RWPE1 (cell line): ENCODE measurements around the gene XBP1.
A peak's percentile ranks its signal among the peaks of the same experiment; 100 is the strongest.

Experiments used
- CTCF ChIA-PET: fragments of 350-600 bp; sonication (Branson Sonifier 250); formaldehyde crosslinking; extraction: SDS; loops from one replicate; lab custom pipeline; 2021; lab: Yijun Ruan, JAX
- POLR2A ChIA-PET: fragments of 400-600 bp; formaldehyde crosslinking; extraction: SDS; loops from one replicate; lab custom pipeline; 2020; ENCODE audit warnings: antibody characterized with exemption; ENCODE audit not compliant: low non-redundant PET; lab: Yijun Ruan, JAX
- DNase-seq: peaks from one replicate; pipeline ENCODE4 v3.0.0; 2012; ENCODE audit warnings: low spot score
- H3K27ac ChIP-seq: fragments of 450-650 bp; 2 replicates; pipeline ENCODE4 v1.5.1; 2017
- CTCF ChIP-seq: fragments of 450-650 bp; conservative IDR thresholded peaks from 2 replicates; pipeline ENCODE4 v1.5.1; 2017; ENCODE audit warnings: low read depth, mild to moderate bottlenecking

XBP1 gene

DNA sequence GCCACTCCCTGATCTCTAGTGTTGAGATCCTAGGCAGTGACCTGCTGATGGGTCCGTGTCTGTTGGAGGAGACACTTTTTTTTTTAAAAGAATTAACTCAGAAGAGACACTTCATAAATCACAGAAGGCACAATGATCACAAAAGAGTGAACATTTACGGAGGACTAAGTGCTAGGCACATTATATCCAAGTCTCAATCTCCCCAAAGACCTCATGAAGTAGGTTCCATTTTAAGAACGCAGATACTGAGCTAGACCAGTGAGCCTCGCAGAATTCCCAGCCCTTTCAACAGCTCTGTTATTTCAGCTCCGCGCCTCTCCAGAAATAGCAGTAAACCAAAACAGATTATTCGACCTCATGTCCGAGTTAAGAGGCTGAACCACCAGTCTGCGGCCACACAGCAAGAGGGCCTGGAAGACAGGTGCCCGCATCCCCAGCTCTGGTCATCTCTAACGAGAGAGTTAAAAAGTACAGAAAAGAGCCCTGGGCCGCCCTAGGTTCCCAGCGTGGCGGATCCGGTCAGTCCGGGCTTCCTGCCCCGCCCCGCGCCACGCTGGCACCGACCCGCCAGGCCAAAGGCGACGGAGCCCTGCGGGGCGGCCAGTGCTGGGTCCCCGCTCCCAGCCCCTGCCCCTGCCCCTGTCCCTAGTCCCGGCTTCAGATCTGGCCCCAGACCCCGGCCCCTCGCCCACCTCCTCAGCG, 612 bp downstream of the XBP1 start:
- peak; percentile 41 for DNase-seq
- H3K27ac ChIP-seq: peak overlapping the region; percentile 97
- ChIA-PET POLR2A (interaction anchor here (0.6 kb wide), 1 partner anchor 9 kb away, joined by 3 read pairs; no protein-coding TSS in a partner anchor), CTCF (no interaction called here)
- no peak for TF ChIP-seq CTCF

DNA sequence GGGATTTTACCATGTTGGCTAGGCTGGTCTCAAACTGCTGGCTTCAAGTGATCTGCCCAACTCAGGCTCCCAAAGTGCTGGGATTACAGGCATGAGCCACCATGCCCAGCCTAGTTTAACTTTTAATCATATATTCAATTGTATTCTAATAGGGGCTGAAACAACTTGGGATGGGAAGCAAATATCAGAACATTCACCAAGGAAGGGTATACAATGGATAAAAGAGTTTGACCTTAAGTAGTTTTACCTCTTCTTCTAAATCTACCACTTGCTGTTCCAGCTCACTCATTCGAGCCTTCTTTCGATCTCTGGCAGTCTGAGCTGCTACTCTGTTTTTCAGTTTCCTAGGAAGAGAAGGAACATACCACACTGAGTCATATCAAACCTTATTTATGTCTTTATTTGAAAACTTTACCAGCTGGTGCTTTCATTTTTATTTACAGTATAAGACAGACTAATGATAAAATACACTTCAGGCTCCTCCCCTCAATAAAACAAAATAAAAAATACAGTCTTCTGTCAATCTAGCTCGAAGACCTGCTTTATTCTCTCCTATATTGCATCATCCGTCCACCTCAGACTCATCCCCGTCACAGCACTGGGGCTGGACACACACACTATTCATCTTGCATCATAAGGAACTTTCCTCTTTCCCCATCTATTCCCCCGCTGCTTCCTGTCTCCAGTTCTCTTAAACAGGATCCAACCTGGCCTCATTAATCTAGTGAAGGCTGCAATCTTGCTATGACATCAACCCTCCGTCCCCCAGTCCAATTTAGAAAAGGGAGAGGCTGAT, 1.4 kb downstream of the XBP1 start:
- DNase-seq: peak; percentile 81
- ChIA-PET POLR2A (no interaction called here), CTCF (interaction anchor here (0.6 kb wide), 1 partner anchor 12 kb away, joined by 4 read pairs; no protein-coding TSS in a partner anchor)
- no peak for TF ChIP-seq CTCF
- peak overlapping the region; percentile 97 for H3K27ac ChIP-seq

GRCh38 chr22:28795932-28796856, 4.2 kb downstream of the XBP1 start:
- H3K27ac ChIP-seq: no peak overlapping the region
- CTCF ChIA-PET: no interaction called here
- no peak for TF ChIP-seq CTCF
- no peak for DNase-seq
- POLR2A ChIA-PET: no interaction called here

DNA sequence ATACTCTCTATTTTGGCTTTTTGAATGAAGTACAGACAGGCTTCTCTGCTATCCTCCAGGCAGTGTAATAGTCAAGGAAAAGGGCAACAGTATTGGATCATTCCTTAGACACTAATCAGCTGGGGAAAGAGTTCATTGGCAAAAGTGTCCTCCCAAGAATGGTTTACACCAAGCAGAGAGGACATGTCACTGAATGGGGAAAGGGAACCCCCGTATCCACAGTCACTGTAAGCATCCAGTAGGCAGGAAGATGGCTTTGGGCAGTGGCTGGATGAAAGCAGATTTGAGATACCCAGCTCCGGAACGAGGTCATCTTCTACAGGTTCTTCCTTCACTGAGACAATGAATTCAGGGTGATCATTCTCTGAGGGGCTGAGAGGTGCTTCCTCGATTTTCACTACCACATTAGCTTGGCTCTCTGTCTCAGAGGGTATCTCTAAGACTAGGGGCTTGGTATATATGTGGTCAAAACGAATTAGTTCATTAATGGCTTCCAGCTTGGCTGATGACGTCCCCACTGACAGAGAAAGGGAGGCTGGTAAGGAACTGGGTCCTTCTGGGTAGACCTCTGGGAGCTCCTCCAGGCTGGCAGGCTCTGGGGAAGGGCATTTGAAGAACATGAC, 5.2 kb downstream of the XBP1 start:
- no peak overlapping the region for H3K27ac ChIP-seq
- POLR2A ChIA-PET: no interaction called here
- CTCF ChIA-PET: no interaction called here

GRCh38 chr22:28793976-28794584, 6.3 kb downstream of the XBP1 start:
- no peak for DNase-seq
- no peak for TF ChIP-seq CTCF
- CTCF ChIA-PET: no interaction called here
- H3K27ac ChIP-seq: no peak overlapping the region
- POLR2A ChIA-PET: no interaction called here

More for the DNA sequence above, 5.2 kb downstream of the XBP1 start:
- TF ChIP-seq CTCF: no peak
- no peak for DNase-seq
